OCI-LY7 (cell line): ENCODE measurements around the gene SERINC5. TPM values are rescaled to one million over a fixed set of nuclear protein-coding genes. Genes with fewer than 3 reads are reported as not detected.

Experiments used
- BruUV-seq: library from RNA; stranded (reverse); fragments of 400-500 nt; replicated peaks from 2 replicates; lab custom pipeline; 2021; lab: Mats Ljungman, UMichigan
- CTCF ChIA-PET: fragments of 300-600 bp; sonication (Branson Sonifier 250); formaldehyde crosslinking; loops from one replicate; lab custom pipeline; 2022; ENCODE audit warnings: antibody characterized with exemption; ENCODE audit not compliant: unreplicated experiment; lab: Charles Lee
- POLR2A ChIA-PET: fragments of 300-600 bp; sonication (Branson Sonifier 250); formaldehyde crosslinking; loops from one replicate; lab custom pipeline; 2022; ENCODE audit warnings: antibody characterized with exemption; lab: Charles Lee
- DNase-seq: peaks from one replicate; pipeline ENCODE4 v3.0.0-alpha.2; 2015; ENCODE audit warnings: low spot score
- H2AFZ ChIP-seq: fragments of 200-600 bp; sonication (generic), shearing (Covaris generic); 2 replicates; pipeline ENCODE4 v1.6.1; 2014; ENCODE audit warnings: mild to moderate bottlenecking, antibody characterized with exemption, low read length, moderate library complexity
- H3K27ac ChIP-seq: fragments of 200-600 bp; sonication (generic); 2 replicates; pipeline ENCODE4 v1.5.1; 2014; ENCODE audit warnings: mixed run types, low read depth, mild to moderate bottlenecking, moderate library complexity, low read length, inconsistent platforms; ENCODE audit not compliant: poor library complexity, severe bottlenecking
- H3K36me3 ChIP-seq: fragments of 200-600 bp; sonication (generic); 2 replicates; pipeline ENCODE4 v1.6.1; 2014; ENCODE audit warnings: mild to moderate bottlenecking, antibody characterized with exemption, low read length, moderate library complexity, mixed read lengths; ENCODE audit not compliant: insufficient read depth
- H3K4me1 ChIP-seq: fragments of 200-600 bp; sonication (generic); 2 replicates; pipeline ENCODE4 v1.5.1; 2014; ENCODE audit warnings: mild to moderate bottlenecking, low read length; ENCODE audit not compliant: insufficient read depth, poor library complexity, severe bottlenecking
- H3K4me2 ChIP-seq: fragments of 200-600 bp; sonication (generic); 2 replicates; pipeline ENCODE4 v1.6.1; 2014; ENCODE audit warnings: mild to moderate bottlenecking, low read length
- H3K4me3 ChIP-seq: fragments of 200-600 bp; sonication (generic); 2 replicates; pipeline ENCODE4 v1.5.1; 2014; ENCODE audit warnings: mild to moderate bottlenecking, low read depth, low read length; ENCODE audit not compliant: poor library complexity, severe bottlenecking
- H3K79me2 ChIP-seq: fragments of 200-600 bp; sonication (generic); 2 replicates; pipeline ENCODE4 v1.6.1; 2016; ENCODE audit warnings: low read depth, mild to moderate bottlenecking, low read length, moderate library complexity, mixed read lengths; ENCODE audit not compliant: insufficient read depth
- H3K9me2 ChIP-seq: fragments of 200-600 bp; sonication (generic); 2 replicates; pipeline ENCODE4 v1.6.1; 2016; ENCODE audit warnings: mild to moderate bottlenecking, low read length, mixed read lengths; ENCODE audit not compliant: insufficient read depth
- H3K9me3 ChIP-seq: fragments of 200-600 bp; sonication (generic); 2 replicates; pipeline ENCODE4 v1.6.1; 2014; ENCODE audit warnings: mild to moderate bottlenecking, mixed run types, low read length, mixed read lengths
- H4K20me1 ChIP-seq: fragments of 200-600 bp; sonication (generic); 2 replicates; pipeline ENCODE4 v1.6.1; 2014; ENCODE audit warnings: mild to moderate bottlenecking, antibody characterized with exemption, low read length, moderate library complexity, mixed read lengths; ENCODE audit not compliant: insufficient read depth
- EZH2phosphoT487 ChIP-seq: fragments of 200-600 bp; sonication (generic); IDR thresholded peaks from 2 replicates; pipeline ENCODE4 v1.6.1; 2018; ENCODE audit warnings: low read depth, borderline replicate concordance, mild to moderate bottlenecking, mixed run types, antibody characterized with exemption, low read length, moderate library complexity, mixed read lengths
- intact Hi-C: fragments of 100-400 bp; cut with micrococcal nuclease; formaldehyde crosslinking; loops from one replicate; pipeline ENCODE4 v1.10.0; 2022; ENCODE audit not compliant: unreplicated experiment
- total RNA-seq, 2 experiments: library from RNA; depleted of rRNA in 1 of 2; stranded (reverse); fragments of >200 nt in 1 of 2; shearing (Covaris generic) in 1 of 2; gene quantifications; 2 replicates each; pipeline ENCODE4 v1.2.3, GENCODE V29; 2014 to 2022
- TF ChIP-seq, protein P1 (sequence below): fragments of 200-600 bp; sonication (generic); conservative IDR thresholded peaks from 2 replicates; pipeline ENCODE4 v1.5.1; 2014; ENCODE audit warnings: mild to moderate bottlenecking, antibody characterized with exemption, low read length, moderate library complexity, mixed read lengths

The SERINC5 gene
- total RNA-seq, 2 experiments from 2014 or later: 31.2 to 87.9 TPM

DNA sequence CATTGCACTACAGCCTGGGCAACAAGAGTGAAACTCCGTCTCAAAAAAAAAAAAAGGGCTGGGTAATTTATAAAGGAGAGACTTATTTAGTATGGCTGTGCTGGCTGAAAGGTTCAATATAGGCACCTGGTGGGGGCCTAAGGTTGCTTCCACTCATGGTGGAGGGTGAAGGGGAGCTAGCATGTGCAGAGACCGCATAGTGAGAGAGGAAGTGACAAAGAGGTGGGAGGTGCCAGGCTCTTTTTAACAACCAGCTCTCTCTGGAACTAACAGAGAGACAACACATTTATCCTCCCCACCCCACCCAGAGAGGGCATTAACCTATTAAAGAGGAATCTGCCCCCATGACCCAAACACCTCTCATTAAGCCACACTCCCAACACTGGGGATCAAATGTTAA lies 28.9 kb upstream of the SERINC5 start:
- intact Hi-C loops: no loop called here
- TF ChIP-seq EZH2phosphoT487: no peak
- TF ChIP-seq, protein P1, sequence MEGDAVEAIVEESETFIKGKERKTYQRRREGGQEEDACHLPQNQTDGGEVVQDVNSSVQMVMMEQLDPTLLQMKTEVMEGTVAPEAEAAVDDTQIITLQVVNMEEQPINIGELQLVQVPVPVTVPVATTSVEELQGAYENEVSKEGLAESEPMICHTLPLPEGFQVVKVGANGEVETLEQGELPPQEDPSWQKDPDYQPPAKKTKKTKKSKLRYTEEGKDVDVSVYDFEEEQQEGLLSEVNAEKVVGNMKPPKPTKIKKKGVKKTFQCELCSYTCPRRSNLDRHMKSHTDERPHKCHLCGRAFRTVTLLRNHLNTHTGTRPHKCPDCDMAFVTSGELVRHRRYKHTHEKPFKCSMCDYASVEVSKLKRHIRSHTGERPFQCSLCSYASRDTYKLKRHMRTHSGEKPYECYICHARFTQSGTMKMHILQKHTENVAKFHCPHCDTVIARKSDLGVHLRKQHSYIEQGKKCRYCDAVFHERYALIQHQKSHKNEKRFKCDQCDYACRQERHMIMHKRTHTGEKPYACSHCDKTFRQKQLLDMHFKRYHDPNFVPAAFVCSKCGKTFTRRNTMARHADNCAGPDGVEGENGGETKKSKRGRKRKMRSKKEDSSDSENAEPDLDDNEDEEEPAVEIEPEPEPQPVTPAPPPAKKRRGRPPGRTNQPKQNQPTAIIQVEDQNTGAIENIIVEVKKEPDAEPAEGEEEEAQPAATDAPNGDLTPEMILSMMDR: no peak
- Histone ChIP-seq H3K4me3 (no peak overlapping the region), H3K9me3 (no peaks in the 10 kb centered on the region), H3K4me1 (no peaks in the 10 kb centered on the region), H3K79me2 (no peaks in the 10 kb centered on the region), H3K4me2 (no peak overlapping the region), H3K36me3 (no peaks in the 10 kb centered on the region), H3K27ac (no peak overlapping the region), H2AFZ (no peak overlapping the region), H4K20me1 (no peaks in the 10 kb centered on the region), H3K9me2 (no peaks in the 10 kb centered on the region)
- ChIA-PET POLR2A (interaction anchor here (0.9 kb wide), 1 partner anchor 72 kb away, joined by 8 read pairs; no protein-coding TSS in a partner anchor), CTCF (interaction anchor here (1.3 kb wide), 1 partner anchor 24 kb away, joined by 5 read pairs; no protein-coding TSS in a partner anchor)
- DNase-seq: no peak
- BruUV-seq: no TSS peak

DNA sequence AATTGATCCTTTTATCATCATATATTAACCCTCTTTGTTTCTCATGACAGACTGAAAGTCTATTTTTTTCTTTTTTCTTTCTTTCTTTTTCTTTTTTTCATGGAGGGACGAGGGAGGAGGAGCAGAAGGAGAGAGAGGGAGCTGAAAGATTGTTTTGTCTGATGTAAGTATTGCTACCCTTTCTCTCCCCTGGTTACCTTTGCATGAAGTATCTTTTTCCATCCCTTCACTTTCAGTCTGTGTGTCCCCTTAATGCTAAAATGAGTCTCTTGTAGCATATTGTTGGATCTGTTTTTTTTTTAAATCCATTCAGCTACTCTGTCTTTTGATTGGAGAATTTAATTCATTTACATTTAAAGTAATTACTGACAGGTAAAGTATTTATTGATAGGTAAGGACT lies 27.5 kb upstream of the SERINC5 start:
- no peaks in the 10 kb centered on the region for H3K4me1 ChIP-seq
- no TSS peak for BruUV-seq
- no peak overlapping the region for H3K4me3 ChIP-seq
- no peaks in the 10 kb centered on the region for H3K9me3 ChIP-seq
- H3K36me3 ChIP-seq: no peaks in the 10 kb centered on the region
- no peak overlapping the region for H3K4me2 ChIP-seq
- H3K27ac ChIP-seq: no peak overlapping the region
- H3K79me2 ChIP-seq: no peaks in the 10 kb centered on the region
- no peak overlapping the region for H2AFZ ChIP-seq
- H3K9me2 ChIP-seq: no peaks in the 10 kb centered on the region
- TF ChIP-seq, protein P1: no peak
- no peak for TF ChIP-seq EZH2phosphoT487
- ChIA-PET POLR2A (interaction anchor here (0.7 kb wide), 1 partner anchor 1556 kb away, joined by 3 read pairs; no protein-coding TSS in a partner anchor), CTCF (no interaction called here)
- DNase-seq: no peak
- intact Hi-C loops: no loop called here
- no peaks in the 10 kb centered on the region for H4K20me1 ChIP-seq

DNA sequence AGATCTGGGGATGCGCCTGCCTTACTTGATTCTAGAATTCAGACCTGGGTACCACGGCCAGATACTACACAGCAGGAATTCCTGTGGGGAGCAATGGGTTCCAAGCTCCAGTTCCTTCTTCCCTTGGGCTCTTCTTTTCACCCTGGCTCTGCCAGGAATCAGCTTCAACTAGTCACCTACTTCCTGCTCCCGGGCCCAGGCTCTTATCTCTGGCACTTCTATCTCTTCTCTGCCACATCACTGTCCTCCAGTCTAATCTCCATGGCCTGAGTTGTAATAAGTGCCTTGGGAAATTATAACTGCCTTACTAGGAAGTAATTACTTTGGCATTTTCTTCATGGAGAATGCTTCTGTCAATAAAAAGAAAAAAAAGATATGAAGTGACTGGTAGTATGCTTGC lies 26.2 kb upstream of the SERINC5 start:
- POLR2A ChIA-PET: no interaction called here
- no TSS peak for BruUV-seq
- intact Hi-C loops: no loop called here

More for the DNA sequence above, 26.2 kb upstream of the SERINC5 start:
- H3K4me1 ChIP-seq: no peaks in the 10 kb centered on the region
- no peaks in the 10 kb centered on the region for H3K79me2 ChIP-seq
- H2AFZ ChIP-seq: no peak overlapping the region
- no peaks in the 10 kb centered on the region for H3K36me3 ChIP-seq
- no peak overlapping the region for H3K4me2 ChIP-seq
- H3K9me3 ChIP-seq: no peaks in the 10 kb centered on the region
- no peak overlapping the region for H3K4me3 ChIP-seq
- CTCF ChIA-PET: no interaction called here
- DNase-seq: no peak
- H3K9me2 ChIP-seq: no peaks in the 10 kb centered on the region
- TF ChIP-seq, protein P1: no peak
- no peak for TF ChIP-seq EZH2phosphoT487
- no peaks in the 10 kb centered on the region for H4K20me1 ChIP-seq
- no peak overlapping the region for H3K27ac ChIP-seq
